DMS114 treated with DMSO at 0.1 percent for 48 hours (cell line): ENCODE data around the gene NFIB.

ENCODE experiments used
- DNase-seq: peaks from one replicate; lab custom pipeline; 2025; ENCODE audit not compliant: unreplicated experiment; lab: John Stamatoyannopoulos, UW

The NFIB gene

GRCh38 chr9:14218253-14218652, 95.7 kb downstream of the NFIB start:
- no peak for DNase-seq

- DNase-seq, result no peak
Measured at GRCh38 chr9:14216612-14217194, 97.2 kb downstream of the NFIB start.

GRCh38 chr9:14215614-14216013, 98.3 kb downstream of the NFIB start:
- DNase-seq, result no peak

- DNase-seq, result no peak
Measured at GRCh38 chr9:14214693-14215092, 99.2 kb downstream of the NFIB start.

- no peak for DNase-seq
Measured at GRCh38 chr9:14214065-14214684, 99.8 kb downstream of the NFIB start.

GRCh38 chr9:14213504-14213903, 100.4 kb downstream of the NFIB start:
- no peak for DNase-seq

- no peak for DNase-seq
Measured at GRCh38 chr9:14212697-14213420, 101.1 kb downstream of the NFIB start.

GRCh38 chr9:14212077-14212476, 101.9 kb downstream of the NFIB start:
- DNase-seq, result no peak

GRCh38 chr9:14211564-14211963, 102.4 kb downstream of the NFIB start:
- DNase-seq, result no peak

GRCh38 chr9:14210428-14210827, 103.5 kb downstream of the NFIB start:
- DNase-seq, result no peak

- DNase-seq, result no peak
Measured at GRCh38 chr9:14209399-14210345, 104.3 kb downstream of the NFIB start.

- DNase-seq, result no peak
Measured at GRCh38 chr9:14207352-14207995, 106.5 kb downstream of the NFIB start.

GRCh38 chr9:14205463-14205862, 108.5 kb downstream of the NFIB start:
- DNase-seq, result no peak

- DNase-seq, result no peak
Measured at GRCh38 chr9:14203356-14204056, 110.4 kb downstream of the NFIB start.

- no peak for DNase-seq
Measured at GRCh38 chr9:14198841-14199455, 115.0 kb downstream of the NFIB start.

- no peak for DNase-seq
Measured at GRCh38 chr9:14198047-14198840, 115.7 kb downstream of the NFIB start.

- no peak for DNase-seq
Measured at GRCh38 chr9:14197325-14197858, 116.5 kb downstream of the NFIB start.

GRCh38 chr9:14193328-14193990, 120.5 kb downstream of the NFIB start:
- no peak for DNase-seq
